Ovary (tissue), 3 donors: Measurements from ENCODE around the gene PAM16.

Source experiments
- EP300 ChIP-seq: sonication (generic); formaldehyde crosslinking; IDR thresholded peaks from one replicate; pipeline ENCODE4 v1.6.1; 2017; ENCODE audit warnings: antibody characterized with exemption
- POLR2A ChIP-seq: fragments of 450-650 bp; IDR thresholded peaks from one replicate; pipeline ENCODE4 v1.6.1; 2017; ENCODE audit warnings: antibody characterized with exemption, mild to moderate bottlenecking, moderate library complexity
- TF ChIP-seq, protein P1 (sequence below), 3 donors: fragments of 450-650 bp in 2 of 3; fragments of 200-600 bp in 1 of 3; IDR thresholded peaks; one replicate each; pipeline versions ENCODE4 v1.5.1 to v1.8.0; 2016 to 2022; ENCODE audit warnings: antibody characterized with exemption in 3 of 3, mild to moderate bottlenecking in 1 of 3
- donor health status: DM: no; HTN: no; CAD: no.

- TF ChIP-seq, protein P1, sequence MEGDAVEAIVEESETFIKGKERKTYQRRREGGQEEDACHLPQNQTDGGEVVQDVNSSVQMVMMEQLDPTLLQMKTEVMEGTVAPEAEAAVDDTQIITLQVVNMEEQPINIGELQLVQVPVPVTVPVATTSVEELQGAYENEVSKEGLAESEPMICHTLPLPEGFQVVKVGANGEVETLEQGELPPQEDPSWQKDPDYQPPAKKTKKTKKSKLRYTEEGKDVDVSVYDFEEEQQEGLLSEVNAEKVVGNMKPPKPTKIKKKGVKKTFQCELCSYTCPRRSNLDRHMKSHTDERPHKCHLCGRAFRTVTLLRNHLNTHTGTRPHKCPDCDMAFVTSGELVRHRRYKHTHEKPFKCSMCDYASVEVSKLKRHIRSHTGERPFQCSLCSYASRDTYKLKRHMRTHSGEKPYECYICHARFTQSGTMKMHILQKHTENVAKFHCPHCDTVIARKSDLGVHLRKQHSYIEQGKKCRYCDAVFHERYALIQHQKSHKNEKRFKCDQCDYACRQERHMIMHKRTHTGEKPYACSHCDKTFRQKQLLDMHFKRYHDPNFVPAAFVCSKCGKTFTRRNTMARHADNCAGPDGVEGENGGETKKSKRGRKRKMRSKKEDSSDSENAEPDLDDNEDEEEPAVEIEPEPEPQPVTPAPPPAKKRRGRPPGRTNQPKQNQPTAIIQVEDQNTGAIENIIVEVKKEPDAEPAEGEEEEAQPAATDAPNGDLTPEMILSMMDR (IDR thresholded peaks at IDR 0.05) = no peak
- TF ChIP-seq POLR2A = no peak
- no peak for TF ChIP-seq EP300
These were observed 16.2 kb downstream of the PAM16 start for GRCh38 chr16:4334724-4335495.
